ENCODE data around the gene ZNF396.

ZNF396 gene

GRCh38 chr18:35343936-35344735 lies 33.0 kb downstream of the ZNF396 start, which contains the start of gene ZNF24:
TSS of gene ZNF24 (minus strand) at chr18:35344420. CDS start at chr18:35340650, 3,770 bp downstream.
- Histone ChIP-seq H3K36me3 (ENCODE audit: insufficient read depth, low read length) (peaks cover 19% of the 10 kb centered on the region), H3K4me3 (ENCODE audit: low read length) (peak within 1 kb of the TSS; percentile 91), H2AFZ (ENCODE audit: low read depth, low read length) (peak within 1 kb of the TSS; percentile 76), H3K4me1 (ENCODE audit: insufficient read depth, low read length) (peaks cover 23% of the 10 kb centered on the region), H3K27me3 (ENCODE audit: insufficient read depth, low read length) (no peaks in the 10 kb centered on the region), H3K9me3 (ENCODE audit: low read length) (no peaks in the 10 kb centered on the region)

GRCh38 chr18:35343488-35343935 lies 33.6 kb downstream of the ZNF396 start:
- H3K36me3 ChIP-seq (ENCODE audit: insufficient read depth, low read length) = peaks cover 25% of the 10 kb centered on the region
- no peaks in the 10 kb centered on the region for H3K9me3 ChIP-seq (ENCODE audit: low read length)
- H3K4me3 ChIP-seq (ENCODE audit: low read length) = peak overlapping the region; percentile 91
- no peaks in the 10 kb centered on the region for H3K27me3 ChIP-seq (ENCODE audit: insufficient read depth, low read length)
- no peak overlapping the region for H2AFZ ChIP-seq (ENCODE audit: low read depth, low read length)
- H3K4me1 ChIP-seq (ENCODE audit: insufficient read depth, low read length) = peaks cover 23% of the 10 kb centered on the region

GRCh38 chr18:35337286-35337685 lies 39.9 kb downstream of the ZNF396 start:
- H3K4me3 ChIP-seq (ENCODE audit: low read length) = no peak overlapping the region
- peaks cover 2% of the 10 kb centered on the region for H3K9me3 ChIP-seq (ENCODE audit: low read length)
- H3K36me3 ChIP-seq (ENCODE audit: insufficient read depth, low read length) = peaks cover 86% of the 10 kb centered on the region
- H3K4me1 ChIP-seq (ENCODE audit: insufficient read depth, low read length) = no peaks in the 10 kb centered on the region
- no peaks in the 10 kb centered on the region for H3K27me3 ChIP-seq (ENCODE audit: insufficient read depth, low read length)
- H2AFZ ChIP-seq (ENCODE audit: low read depth, low read length) = no peak overlapping the region

GRCh38 chr18:35335866-35336265 lies 41.3 kb downstream of the ZNF396 start:
- Histone ChIP-seq H3K4me3 (ENCODE audit: low read length) (no peak overlapping the region), H3K36me3 (ENCODE audit: insufficient read depth, low read length) (peaks cover 84% of the 10 kb centered on the region), H3K4me1 (ENCODE audit: insufficient read depth, low read length) (no peaks in the 10 kb centered on the region), H3K9me3 (ENCODE audit: low read length) (peaks cover 2% of the 10 kb centered on the region), H2AFZ (ENCODE audit: low read depth, low read length) (no peak overlapping the region), H3K27me3 (ENCODE audit: insufficient read depth, low read length) (no peaks in the 10 kb centered on the region)

GRCh38 chr18:35334821-35335220 lies 42.3 kb downstream of the ZNF396 start:
- Histone ChIP-seq H3K9me3 (ENCODE audit: low read length) (peaks cover 2% of the 10 kb centered on the region), H3K36me3 (ENCODE audit: insufficient read depth, low read length) (peaks cover 74% of the 10 kb centered on the region), H3K4me3 (ENCODE audit: low read length) (no peak overlapping the region), H3K27me3 (ENCODE audit: insufficient read depth, low read length) (no peaks in the 10 kb centered on the region), H3K4me1 (ENCODE audit: insufficient read depth, low read length) (no peaks in the 10 kb centered on the region), H2AFZ (ENCODE audit: low read depth, low read length) (no peak overlapping the region)

GRCh38 chr18:35334212-35334611 lies 42.9 kb downstream of the ZNF396 start:
- no peaks in the 10 kb centered on the region for H3K4me1 ChIP-seq (ENCODE audit: insufficient read depth, low read length)
- no peaks in the 10 kb centered on the region for H3K27me3 ChIP-seq (ENCODE audit: insufficient read depth, low read length)
- no peak overlapping the region for H3K4me3 ChIP-seq (ENCODE audit: low read length)
- H3K36me3 ChIP-seq (ENCODE audit: insufficient read depth, low read length) = peaks cover 67% of the 10 kb centered on the region
- H3K9me3 ChIP-seq (ENCODE audit: low read length) = peaks cover 2% of the 10 kb centered on the region
- H2AFZ ChIP-seq (ENCODE audit: low read depth, low read length) = no peak overlapping the region

- Histone ChIP-seq H3K9me3 (ENCODE audit: low read length) (peaks cover 2% of the 10 kb centered on the region), H3K36me3 (ENCODE audit: insufficient read depth, low read length) (peaks cover 41% of the 10 kb centered on the region)
Measured at GRCh38 chr18:35331367-35332087, 45.6 kb downstream of the ZNF396 start.

GRCh38 chr18:35328868-35329267 lies 48.3 kb downstream of the ZNF396 start:
- Histone ChIP-seq H3K4me3 (ENCODE audit: low read length) (no peak overlapping the region), H3K4me1 (ENCODE audit: insufficient read depth, low read length) (no peaks in the 10 kb centered on the region), H3K36me3 (ENCODE audit: insufficient read depth, low read length) (peaks cover 16% of the 10 kb centered on the region), H3K27me3 (ENCODE audit: insufficient read depth, low read length) (no peaks in the 10 kb centered on the region), H2AFZ (ENCODE audit: low read depth, low read length) (no peak overlapping the region), H3K9me3 (ENCODE audit: low read length) (peaks cover 1% of the 10 kb centered on the region)

More at GRCh38 chr18:35331367-35332087, 45.6 kb downstream of the ZNF396 start:
- H3K4me3 ChIP-seq (ENCODE audit: low read length) = no peak overlapping the region
- no peaks in the 10 kb centered on the region for H3K27me3 ChIP-seq (ENCODE audit: insufficient read depth, low read length)
- H3K4me1 ChIP-seq (ENCODE audit: insufficient read depth, low read length) = no peaks in the 10 kb centered on the region
- no peak overlapping the region for H2AFZ ChIP-seq (ENCODE audit: low read depth, low read length)

- Histone ChIP-seq H3K4me1 (ENCODE audit: insufficient read depth, low read length) (no peaks in the 10 kb centered on the region), H2AFZ (ENCODE audit: low read depth, low read length) (no peak overlapping the region), H3K9me3 (ENCODE audit: low read length) (no peaks in the 10 kb centered on the region), H3K27me3 (ENCODE audit: insufficient read depth, low read length) (no peaks in the 10 kb centered on the region), H3K36me3 (ENCODE audit: insufficient read depth, low read length) (no peaks in the 10 kb centered on the region), H3K4me3 (ENCODE audit: low read length) (no peak overlapping the region)
Measured at GRCh38 chr18:35326695-35327387, 50.3 kb downstream of the ZNF396 start.

- no peak overlapping the region for H3K4me3 ChIP-seq (ENCODE audit: low read length)
- no peak overlapping the region for H2AFZ ChIP-seq (ENCODE audit: low read depth, low read length)
- H3K36me3 ChIP-seq (ENCODE audit: insufficient read depth, low read length) = no peaks in the 10 kb centered on the region
- no peaks in the 10 kb centered on the region for H3K4me1 ChIP-seq (ENCODE audit: insufficient read depth, low read length)
- H3K27me3 ChIP-seq (ENCODE audit: insufficient read depth, low read length) = no peaks in the 10 kb centered on the region
- H3K9me3 ChIP-seq (ENCODE audit: low read length) = no peaks in the 10 kb centered on the region
Measured at GRCh38 chr18:35324926-35325655, 52.0 kb downstream of the ZNF396 start.

GRCh38 chr18:35322486-35323458 lies 54.4 kb downstream of the ZNF396 start:
- Histone ChIP-seq H3K27me3 (ENCODE audit: insufficient read depth, low read length) (no peaks in the 10 kb centered on the region), H3K4me1 (ENCODE audit: insufficient read depth, low read length) (no peaks in the 10 kb centered on the region), H3K9me3 (ENCODE audit: low read length) (no peaks in the 10 kb centered on the region), H2AFZ (ENCODE audit: low read depth, low read length) (no peak overlapping the region), H3K4me3 (ENCODE audit: low read length) (no peak overlapping the region), H3K36me3 (ENCODE audit: insufficient read depth, low read length) (no peaks in the 10 kb centered on the region)
